Epithelial cell of esophagus (primary cell): ENCODE data around the gene PHLDB2.

ENCODE experiments used
- DNase-seq: peaks from one replicate; pipeline ENCODE4 v3.0.0; 2010; ENCODE audit warnings: low read depth
- H3K4me3 ChIP-seq: 2 replicates; pipeline ENCODE4 v1.5.1; 2011; ENCODE audit warnings: mild to moderate bottlenecking, low read length, control low read depth
- CTCF ChIP-seq: IDR thresholded peaks from 2 replicates; pipeline ENCODE4 v1.5.1; 2011; ENCODE audit warnings: low read depth, mild to moderate bottlenecking, low read length, control low read depth, inconsistent platforms; ENCODE audit not compliant: insufficient read depth; ENCODE audit errors: missing control alignments

The PHLDB2 gene

GRCh38 chr3:111819927-111820326 lies 39.1 kb upstream of the PHLDB2 start:
- TF ChIP-seq CTCF = no peak
- DNase-seq = no peak

GRCh38 chr3:111820651-111821050 lies 38.4 kb upstream of the PHLDB2 start:
- DNase-seq = no peak
- no peak for TF ChIP-seq CTCF
- H3K4me3 ChIP-seq = no peak overlapping the region

More at GRCh38 chr3:111819927-111820326, 39.1 kb upstream of the PHLDB2 start:
- H3K4me3 ChIP-seq = no peak overlapping the region

GRCh38 chr3:111821891-111822290 lies 37.2 kb upstream of the PHLDB2 start:
- no peak overlapping the region for H3K4me3 ChIP-seq
- no peak for DNase-seq

GRCh38 chr3:111822804-111823203 lies 36.3 kb upstream of the PHLDB2 start:
- DNase-seq = no peak
- no peak overlapping the region for H3K4me3 ChIP-seq
- TF ChIP-seq CTCF = no peak

More at GRCh38 chr3:111821891-111822290, 37.2 kb upstream of the PHLDB2 start:
- no peak for TF ChIP-seq CTCF

- no peak overlapping the region for H3K4me3 ChIP-seq
- TF ChIP-seq CTCF = no peak
- no peak for DNase-seq
These were observed 35.7 kb upstream of the PHLDB2 start for GRCh38 chr3:111823341-111823855.

- no peak for DNase-seq
- no peak for TF ChIP-seq CTCF
- no peak overlapping the region for H3K4me3 ChIP-seq
These were observed 34.7 kb upstream of the PHLDB2 start for GRCh38 chr3:111824351-111824750.

GRCh38 chr3:111827871-111828270 lies 31.2 kb upstream of the PHLDB2 start:
- H3K4me3 ChIP-seq = no peak overlapping the region
- no peak for TF ChIP-seq CTCF
- no peak for DNase-seq
